Activated CD4-positive, alpha-beta T cell treated with anti-CD3 and anti-CD28 coated beads for 1 hour (primary cell): ENCODE results near the gene FNTB.

Experiments
- DNase-seq: peaks from one replicate; pipeline ENCODE4 v3.0.0-alpha.2; 2020

Gene FNTB

GRCh38 chr14:64986648-64987437, at the start of gene FNTB:
FNTB (plus strand) TSS chr14:64986895; CDS start chr14:64986954, 59 bp downstream.
- DNase-seq = peak; percentile 86

GRCh38 chr14:64937171-64937820, 49.4 kb upstream of the FNTB start:
- DNase-seq = no peak

GRCh38 chr14:64937821-64938193, 48.9 kb upstream of the FNTB start:
- no peak for DNase-seq

- no peak for DNase-seq
Observed at GRCh38 chr14:64938972-64939816, 47.5 kb upstream of the FNTB start.

- no peak for DNase-seq
Observed at GRCh38 chr14:64939817-64940190, 46.9 kb upstream of the FNTB start.

- DNase-seq = no peak
Observed at GRCh38 chr14:64940336-64940910, 46.3 kb upstream of the FNTB start.

- DNase-seq = no peak
Observed at GRCh38 chr14:64942531-64943111, 44.1 kb upstream of the FNTB start, which contains the start of gene GPX2. GPX2 (minus strand) TSS chr14:64942745; CDS start chr14:64942726, 19 bp downstream.

- no peak for DNase-seq
Observed at GRCh38 chr14:64943556-64943955, 43.1 kb upstream of the FNTB start.

- DNase-seq = no peak
Observed at GRCh38 chr14:64944041-64944440, 42.7 kb upstream of the FNTB start.

GRCh38 chr14:64944861-64945260, 41.8 kb upstream of the FNTB start:
- DNase-seq = no peak

GRCh38 chr14:64945431-64946178, 41.1 kb upstream of the FNTB start:
- DNase-seq = no peak

GRCh38 chr14:64946310-64947045, 40.2 kb upstream of the FNTB start:
- DNase-seq = no peak

GRCh38 chr14:64947710-64948611, 38.7 kb upstream of the FNTB start:
- DNase-seq = no peak

- DNase-seq = no peak
Observed at GRCh38 chr14:64948612-64949210, 38.0 kb upstream of the FNTB start.

GRCh38 chr14:64950889-64951288, 35.8 kb upstream of the FNTB start:
- DNase-seq = no peak

- no peak for DNase-seq
Observed at GRCh38 chr14:64951291-64951690, 35.4 kb upstream of the FNTB start.

- DNase-seq = no peak
Observed at GRCh38 chr14:64951724-64952123, 35.0 kb upstream of the FNTB start.

GRCh38 chr14:64952598-64953309, 33.9 kb upstream of the FNTB start:
- DNase-seq = no peak

GRCh38 chr14:64953310-64953654, 33.4 kb upstream of the FNTB start:
- no peak for DNase-seq
